Measurements from ENCODE around the gene MAGI2.

Gene MAGI2

GRCh38 chr7:79245623-79246249 is 207.7 kb downstream of the MAGI2 start:
- ATAC-seq (no peak), DNase-seq (no peak)

- DNase-seq (no peak), ATAC-seq (no peak)
Observed at GRCh38 chr7:79244482-79244881, 209.0 kb downstream of the MAGI2 start.

- ATAC-seq: no peak
- no peak for DNase-seq
Observed at GRCh38 chr7:79241288-79242060, 212.0 kb downstream of the MAGI2 start.

GRCh38 chr7:79240413-79240812 is 213.1 kb downstream of the MAGI2 start:
- DNase-seq: no peak
- no peak for ATAC-seq

- no peak for DNase-seq
- no peak for ATAC-seq
Observed at GRCh38 chr7:79236352-79237028, 217.0 kb downstream of the MAGI2 start.

- DNase-seq (no peak), ATAC-seq (no peak)
Observed at GRCh38 chr7:79227044-79227443, 226.4 kb downstream of the MAGI2 start.

GRCh38 chr7:79221211-79221610 is 232.3 kb downstream of the MAGI2 start:
- DNase-seq: no peak
- ATAC-seq: no peak

- no peak for ATAC-seq
- no peak for DNase-seq
Observed at GRCh38 chr7:79217976-79218626, 235.4 kb downstream of the MAGI2 start.

GRCh38 chr7:79217468-79217867 is 236.0 kb downstream of the MAGI2 start:
- no peak for ATAC-seq

GRCh38 chr7:79216236-79216635 is 237.2 kb downstream of the MAGI2 start:
- ATAC-seq (no peak), DNase-seq (no peak)

More at GRCh38 chr7:79217468-79217867, 236.0 kb downstream of the MAGI2 start:
- DNase-seq: no peak

GRCh38 chr7:79212334-79212733 is 241.1 kb downstream of the MAGI2 start:
- ATAC-seq (no peak), DNase-seq (no peak)

GRCh38 chr7:79211724-79212123 is 241.7 kb downstream of the MAGI2 start:
- ATAC-seq (no peak), DNase-seq (no peak)

- no peak for ATAC-seq
Observed at GRCh38 chr7:79199961-79200360, 253.5 kb downstream of the MAGI2 start.

GRCh38 chr7:79199266-79199665 is 254.2 kb downstream of the MAGI2 start:
- ATAC-seq: no peak
- DNase-seq: no peak

More at GRCh38 chr7:79199961-79200360, 253.5 kb downstream of the MAGI2 start:
- no peak for DNase-seq

- DNase-seq: no peak
- no peak for ATAC-seq
Observed at GRCh38 chr7:79185605-79186004, 267.9 kb downstream of the MAGI2 start.

GRCh38 chr7:79182283-79182682 is 271.2 kb downstream of the MAGI2 start:
- no peak for ATAC-seq
- DNase-seq: no peak

- ATAC-seq: no peak
- no peak for DNase-seq
Observed at GRCh38 chr7:79180533-79180932, 272.9 kb downstream of the MAGI2 start.

GRCh38 chr7:79176859-79177477 is 276.5 kb downstream of the MAGI2 start:
- ATAC-seq (no peak), DNase-seq (no peak)

GRCh38 chr7:79175374-79175773 is 278.1 kb downstream of the MAGI2 start:
- ATAC-seq: no peak
- no peak for DNase-seq

- ATAC-seq (no peak), DNase-seq (no peak)
Observed at GRCh38 chr7:79165225-79165624, 288.2 kb downstream of the MAGI2 start.

- ATAC-seq: no peak
- no peak for DNase-seq
Observed at GRCh38 chr7:79159040-79159664, 294.3 kb downstream of the MAGI2 start.

GRCh38 chr7:79157281-79157680 is 296.2 kb downstream of the MAGI2 start:
- ATAC-seq (no peak), DNase-seq (no peak)
